ENCODE results near the gene RYR2.

RYR2 gene

GRCh38 chr1:237525102-237525501 lies 483.1 kb downstream of the RYR2 start:
- H3K27ac ChIP-seq (ENCODE audit: low read depth, low read length, poor library complexity, severe bottlenecking), result no peak overlapping the region
- H3K4me2 ChIP-seq (ENCODE audit: low read length), result no peak overlapping the region
- H3K9ac ChIP-seq (ENCODE audit: low read length), result no peak overlapping the region
- no peaks in the 10 kb centered on the region for H3K9me2 ChIP-seq (ENCODE audit: low read depth, low read length)
- no peaks in the 10 kb centered on the region for H3K27me3 ChIP-seq (ENCODE audit: insufficient read depth, low read length)
- H2AFZ ChIP-seq (ENCODE audit: low read length), result no peak overlapping the region
- no peaks in the 10 kb centered on the region for H3F3A ChIP-seq (ENCODE audit: insufficient read depth, low read length)
- H3K4me1 ChIP-seq (ENCODE audit: insufficient read depth, low read length, severe bottlenecking), result no peaks in the 10 kb centered on the region
- TF ChIP-seq EZH2 (IDR thresholded peaks at IDR 0.05; ENCODE audit: borderline replicate concordance, low read length), result no peak
- no peak for TF ChIP-seq CTCF (IDR thresholded peaks at IDR 0.05; ENCODE audit: low read length)
- H3K79me2 ChIP-seq (ENCODE audit: insufficient read depth, low read length), result no peaks in the 10 kb centered on the region
- H3K4me3 ChIP-seq (ENCODE audit: low read depth, low read length, poor library complexity, severe bottlenecking), result no peak overlapping the region
- no peaks in the 10 kb centered on the region for H3K36me3 ChIP-seq (ENCODE audit: insufficient read depth, low read length)
- H3K9me3 ChIP-seq (ENCODE audit: low read length), result no peaks in the 10 kb centered on the region
- H4K20me1 ChIP-seq (ENCODE audit: insufficient read depth, low read length), result no peaks in the 10 kb centered on the region

- Histone ChIP-seq H3K4me2 (ENCODE audit: low read length) (no peak overlapping the region), H3K27me3 (ENCODE audit: insufficient read depth, low read length) (no peaks in the 10 kb centered on the region), H3F3A (ENCODE audit: insufficient read depth, low read length) (no peaks in the 10 kb centered on the region), H3K9ac (ENCODE audit: low read length) (no peak overlapping the region), H3K27ac (ENCODE audit: low read depth, low read length, poor library complexity, severe bottlenecking) (no peak overlapping the region), H3K79me2 (ENCODE audit: insufficient read depth, low read length) (no peaks in the 10 kb centered on the region), H2AFZ (ENCODE audit: low read length) (no peak overlapping the region), H3K9me2 (ENCODE audit: low read depth, low read length) (no peaks in the 10 kb centered on the region), H3K4me1 (ENCODE audit: insufficient read depth, low read length, severe bottlenecking) (no peaks in the 10 kb centered on the region), H4K20me1 (ENCODE audit: insufficient read depth, low read length) (no peaks in the 10 kb centered on the region), H3K4me3 (ENCODE audit: low read depth, low read length, poor library complexity, severe bottlenecking) (no peak overlapping the region), H3K36me3 (ENCODE audit: insufficient read depth, low read length) (no peaks in the 10 kb centered on the region), H3K9me3 (ENCODE audit: low read length) (no peaks in the 10 kb centered on the region)
- TF ChIP-seq EZH2 (IDR thresholded peaks at IDR 0.05; ENCODE audit: borderline replicate concordance, low read length) (no peak), CTCF (IDR thresholded peaks at IDR 0.05; ENCODE audit: low read length) (no peak)
Measured at GRCh38 chr1:237527761-237528160, 485.8 kb downstream of the RYR2 start.

- no peaks in the 10 kb centered on the region for H3K9me3 ChIP-seq (ENCODE audit: low read length)
- no peak overlapping the region for H2AFZ ChIP-seq (ENCODE audit: low read length)
- H3F3A ChIP-seq (ENCODE audit: insufficient read depth, low read length), result no peaks in the 10 kb centered on the region
- no peak overlapping the region for H3K4me2 ChIP-seq (ENCODE audit: low read length)
- no peaks in the 10 kb centered on the region for H4K20me1 ChIP-seq (ENCODE audit: insufficient read depth, low read length)
- H3K79me2 ChIP-seq (ENCODE audit: insufficient read depth, low read length), result no peaks in the 10 kb centered on the region
- TF ChIP-seq CTCF (IDR thresholded peaks at IDR 0.05; ENCODE audit: low read length) (no peak), EZH2 (IDR thresholded peaks at IDR 0.05; ENCODE audit: borderline replicate concordance, low read length) (no peak)
- H3K9me2 ChIP-seq (ENCODE audit: low read depth, low read length), result no peaks in the 10 kb centered on the region
- H3K4me1 ChIP-seq (ENCODE audit: insufficient read depth, low read length, severe bottlenecking), result no peaks in the 10 kb centered on the region
- H3K9ac ChIP-seq (ENCODE audit: low read length), result no peak overlapping the region
- H3K27me3 ChIP-seq (ENCODE audit: insufficient read depth, low read length), result no peaks in the 10 kb centered on the region
- no peak overlapping the region for H3K27ac ChIP-seq (ENCODE audit: low read depth, low read length, poor library complexity, severe bottlenecking)
- H3K4me3 ChIP-seq (ENCODE audit: low read depth, low read length, poor library complexity, severe bottlenecking), result no peak overlapping the region
- no peaks in the 10 kb centered on the region for H3K36me3 ChIP-seq (ENCODE audit: insufficient read depth, low read length)
Measured at GRCh38 chr1:237528545-237528944, 486.6 kb downstream of the RYR2 start.
